ENCODE measurements around the gene ESYT1.
"Not testable (repeated sequence)": the region's sequence is repeated elsewhere in the genome, so short reads cannot be mapped to it uniquely, and the experiment has no call there.

ESYT1 gene

DNA sequence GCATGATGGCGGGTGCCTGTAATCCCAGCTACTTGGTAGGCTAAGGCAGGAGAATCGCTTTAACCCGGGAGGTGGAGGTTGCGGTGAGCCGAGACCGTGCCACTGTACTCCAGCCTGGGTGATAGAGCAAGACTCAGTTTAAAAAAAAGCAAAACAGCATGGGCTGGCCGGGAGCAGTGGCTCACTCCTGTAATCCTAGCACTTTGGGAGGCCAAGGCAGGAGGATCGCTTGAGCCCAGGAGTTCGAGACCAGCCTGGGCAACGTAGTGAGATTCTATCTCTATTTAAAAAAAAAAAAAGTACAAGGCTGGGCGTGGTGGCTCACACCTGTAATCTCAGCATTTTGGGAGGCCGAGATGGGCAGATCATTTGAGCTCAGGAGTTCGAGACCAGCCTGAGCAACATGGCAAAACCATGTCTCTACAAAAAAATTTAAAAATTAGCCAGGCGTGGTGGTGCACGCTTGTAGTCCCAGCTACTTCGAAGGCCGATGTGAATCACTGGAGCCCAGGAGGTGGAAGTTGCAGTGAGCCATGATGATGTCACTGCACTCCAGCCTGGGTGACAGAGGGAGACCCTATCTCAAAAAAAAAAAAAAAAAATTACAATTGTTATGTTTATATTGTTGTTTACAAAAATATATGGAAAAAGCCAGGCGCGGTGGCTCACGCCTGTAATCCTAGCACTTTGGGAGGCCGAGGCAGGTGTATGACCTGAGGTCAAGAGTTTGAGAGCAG, 28.6 kb downstream of the ESYT1 start:
- not testable (repeated sequence) for H2AFZ ChIP-seq (ENCODE audit: low read length, unreplicated experiment); H3K27me3 ChIP-seq (ENCODE audit: insufficient read depth, low read length)
- Histone ChIP-seq H3K4me1 (ENCODE audit: control insufficient read depth, insufficient read depth, low read length, unreplicated experiment) (peaks cover 30% of the 10 kb centered on the region), H3K79me2 (ENCODE audit: control insufficient read depth, insufficient read depth, low read length, unreplicated experiment) (peaks cover 35% of the 10 kb centered on the region), H3K4me3 (ENCODE audit: low read depth, low read length) (peak overlapping the region; percentile 74), H3K36me3 (ENCODE audit: insufficient read depth, low read length) (peaks cover 24% of the 10 kb centered on the region; the same call in 1 of the 2 replicates), H3K27ac (ENCODE audit: low read depth, low read length) (peak overlapping the region; percentile 49)

DNA sequence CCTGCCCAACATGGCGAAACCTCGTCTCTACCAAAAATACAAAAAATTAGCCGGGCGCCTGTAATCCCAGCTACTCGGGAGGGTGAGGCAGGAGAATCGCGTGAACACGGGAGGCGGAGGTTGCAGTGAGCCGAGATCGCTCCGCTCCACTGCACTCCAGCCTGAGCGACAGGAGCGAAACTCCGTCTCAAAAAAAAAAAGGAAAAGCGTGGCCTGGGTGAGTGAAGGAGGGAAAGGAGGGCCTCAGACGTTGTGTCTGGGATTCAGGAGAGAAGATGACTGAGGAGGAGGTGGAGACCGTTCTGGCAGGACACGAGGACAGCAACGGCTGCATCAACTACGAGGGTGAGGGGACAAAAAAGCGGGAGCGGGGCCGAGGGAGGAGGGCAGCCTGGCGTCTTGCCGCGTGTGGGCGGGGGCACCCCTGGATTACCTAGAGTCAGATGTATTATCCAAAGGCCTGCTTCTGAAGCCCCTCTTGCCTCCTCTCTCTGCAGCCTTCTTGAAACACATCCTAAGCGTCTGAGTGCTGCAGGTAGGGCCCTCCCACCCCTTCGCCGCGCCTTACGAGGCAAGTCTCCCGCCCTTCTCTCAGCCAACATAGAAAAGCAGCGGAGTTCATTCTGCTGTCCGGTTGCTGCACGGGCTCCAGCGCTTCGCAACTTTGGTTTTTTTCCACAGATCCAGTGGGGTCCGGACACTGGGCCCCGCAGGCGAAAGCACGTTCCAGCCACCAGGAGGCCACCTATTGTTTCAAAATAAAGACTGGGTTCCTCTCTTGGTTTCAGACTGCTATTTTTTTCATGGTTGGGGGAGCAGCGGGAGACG, 29.3 kb downstream of the ESYT1 start:
- H3K27ac ChIP-seq (ENCODE audit: low read depth, low read length) = peak overlapping the region; percentile 49
- peak overlapping the region; percentile 57 for H2AFZ ChIP-seq (ENCODE audit: low read length, unreplicated experiment)
- peaks cover 30% of the 10 kb centered on the region; the same call in 1 of the 2 replicates for H3K36me3 ChIP-seq (ENCODE audit: insufficient read depth, low read length)
- peaks cover 32% of the 10 kb centered on the region for H3K4me1 ChIP-seq (ENCODE audit: control insufficient read depth, insufficient read depth, low read length, unreplicated experiment)
- peaks cover 33% of the 10 kb centered on the region for H3K79me2 ChIP-seq (ENCODE audit: control insufficient read depth, insufficient read depth, low read length, unreplicated experiment)
- H3K27me3 ChIP-seq (ENCODE audit: insufficient read depth, low read length) = no peaks in the 10 kb centered on the region
- H3K4me3 ChIP-seq (ENCODE audit: low read depth, low read length) = peak overlapping the region; percentile 74

GRCh38 chr12:56158029-56158925, 30.2 kb downstream of the ESYT1 start, which contains the start of gene MYL6:
MYL6 (plus strand) TSS chr12:56158359; CDS start chr12:56158402, 43 bp downstream.
- H3K4me3 ChIP-seq (ENCODE audit: low read depth, low read length) = peak within 1 kb of the TSS; percentile 96
- peaks cover 35% of the 10 kb centered on the region; the same call in 1 of the 2 replicates for H3K36me3 ChIP-seq (ENCODE audit: insufficient read depth, low read length)
- peaks cover 33% of the 10 kb centered on the region for H3K79me2 ChIP-seq (ENCODE audit: control insufficient read depth, insufficient read depth, low read length, unreplicated experiment)
- H3K27ac ChIP-seq (ENCODE audit: low read depth, low read length) = peak within 1 kb of the TSS; percentile 84
- H3K4me1 ChIP-seq (ENCODE audit: control insufficient read depth, insufficient read depth, low read length, unreplicated experiment) = peaks cover 28% of the 10 kb centered on the region
- no peaks in the 10 kb centered on the region for H3K27me3 ChIP-seq (ENCODE audit: insufficient read depth, low read length)
- H2AFZ ChIP-seq (ENCODE audit: low read length, unreplicated experiment) = peak within 1 kb of the TSS; percentile 57

- Histone ChIP-seq H3K36me3 (ENCODE audit: insufficient read depth, low read length) (peaks cover 42% of the 10 kb centered on the region; the same call in 1 of the 2 replicates), H3K27ac (ENCODE audit: low read depth, low read length) (peak overlapping the region; percentile 84), H3K79me2 (ENCODE audit: control insufficient read depth, insufficient read depth, low read length, unreplicated experiment) (peaks cover 33% of the 10 kb centered on the region), H3K4me3 (ENCODE audit: low read depth, low read length) (peak overlapping the region; percentile 96), H3K27me3 (ENCODE audit: insufficient read depth, low read length) (no peaks in the 10 kb centered on the region), H2AFZ (ENCODE audit: low read length, unreplicated experiment) (no peak overlapping the region), H3K4me1 (ENCODE audit: control insufficient read depth, insufficient read depth, low read length, unreplicated experiment) (peaks cover 22% of the 10 kb centered on the region)
Measured at GRCh38 chr12:56158926-56159461, 30.9 kb downstream of the ESYT1 start.

DNA sequence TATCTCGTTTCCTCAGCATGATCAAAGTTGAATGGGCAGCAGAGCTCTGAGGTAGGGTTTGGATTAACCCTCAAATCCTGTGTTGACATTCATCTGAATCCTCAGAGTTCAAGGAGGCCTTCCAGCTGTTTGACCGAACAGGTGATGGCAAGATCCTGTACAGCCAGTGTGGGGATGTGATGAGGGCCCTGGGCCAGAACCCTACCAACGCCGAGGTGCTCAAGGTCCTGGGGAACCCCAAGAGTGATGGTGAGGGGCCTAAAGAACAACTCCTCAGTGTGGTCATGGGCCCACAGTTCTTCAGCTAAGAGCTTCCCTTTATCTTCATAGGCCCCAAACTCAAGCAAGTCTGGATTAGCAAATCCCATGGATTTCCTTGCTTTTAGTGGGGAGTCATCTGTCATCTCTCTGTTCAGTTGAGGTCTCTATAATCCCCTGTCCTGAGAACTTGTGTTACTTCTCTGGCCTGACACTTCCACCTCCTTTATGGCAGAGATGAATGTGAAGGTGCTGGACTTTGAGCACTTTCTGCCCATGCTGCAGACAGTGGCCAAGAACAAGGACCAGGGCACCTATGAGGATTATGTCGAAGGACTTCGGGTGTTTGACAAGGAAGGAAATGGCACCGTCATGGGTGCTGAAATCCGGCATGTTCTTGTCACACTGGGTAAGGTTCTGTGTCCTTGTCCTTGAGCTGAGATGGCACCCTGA, 31.6 kb downstream of the ESYT1 start:
- peaks cover 22% of the 10 kb centered on the region for H3K4me1 ChIP-seq (ENCODE audit: control insufficient read depth, insufficient read depth, low read length, unreplicated experiment)
- peak overlapping the region; percentile 84 for H3K27ac ChIP-seq (ENCODE audit: low read depth, low read length)
- H3K27me3 ChIP-seq (ENCODE audit: insufficient read depth, low read length) = no peaks in the 10 kb centered on the region
- no peak overlapping the region for H2AFZ ChIP-seq (ENCODE audit: low read length, unreplicated experiment)
- peak overlapping the region; percentile 96 for H3K4me3 ChIP-seq (ENCODE audit: low read depth, low read length)
- peaks cover 45% of the 10 kb centered on the region; the same call in 1 of the 2 replicates for H3K36me3 ChIP-seq (ENCODE audit: insufficient read depth, low read length)
- H3K79me2 ChIP-seq (ENCODE audit: control insufficient read depth, insufficient read depth, low read length, unreplicated experiment) = peaks cover 33% of the 10 kb centered on the region

DNA sequence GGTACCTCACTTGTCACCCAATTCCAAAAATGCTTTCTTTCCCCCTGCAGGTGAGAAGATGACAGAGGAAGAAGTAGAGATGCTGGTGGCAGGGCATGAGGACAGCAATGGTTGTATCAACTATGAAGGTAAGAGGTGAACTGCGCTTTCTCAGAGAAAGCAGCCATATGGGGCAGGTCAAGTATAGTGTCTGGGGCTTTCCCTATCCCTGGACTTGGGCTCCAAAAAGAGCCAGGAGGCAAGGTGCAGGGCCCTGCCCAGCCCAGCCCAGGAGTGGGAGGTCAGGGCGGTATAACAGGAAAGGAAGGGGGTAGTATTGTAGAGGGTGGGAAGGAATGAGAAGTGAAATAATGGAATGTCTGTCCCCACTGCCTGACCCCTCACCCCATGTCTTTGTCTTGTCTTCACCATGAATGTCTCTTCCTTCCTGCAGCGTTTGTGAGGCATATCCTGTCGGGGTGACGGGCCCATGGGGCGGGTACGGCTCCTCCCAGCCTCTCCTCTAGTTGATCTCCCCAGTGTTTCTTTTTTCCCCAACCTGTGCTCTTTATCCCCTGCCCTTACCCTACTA, 32.2 kb downstream of the ESYT1 start:
- Histone ChIP-seq H3K27ac (ENCODE audit: low read depth, low read length) (peak overlapping the region; percentile 84), H3K27me3 (ENCODE audit: insufficient read depth, low read length) (no peaks in the 10 kb centered on the region), H3K4me3 (ENCODE audit: low read depth, low read length) (peak overlapping the region; percentile 96), H2AFZ (ENCODE audit: low read length, unreplicated experiment) (no peak overlapping the region), H3K79me2 (ENCODE audit: control insufficient read depth, insufficient read depth, low read length, unreplicated experiment) (peaks cover 33% of the 10 kb centered on the region), H3K36me3 (ENCODE audit: insufficient read depth, low read length) (peaks cover 45% of the 10 kb centered on the region; the same call in 1 of the 2 replicates), H3K4me1 (ENCODE audit: control insufficient read depth, insufficient read depth, low read length, unreplicated experiment) (peaks cover 22% of the 10 kb centered on the region)

DNA sequence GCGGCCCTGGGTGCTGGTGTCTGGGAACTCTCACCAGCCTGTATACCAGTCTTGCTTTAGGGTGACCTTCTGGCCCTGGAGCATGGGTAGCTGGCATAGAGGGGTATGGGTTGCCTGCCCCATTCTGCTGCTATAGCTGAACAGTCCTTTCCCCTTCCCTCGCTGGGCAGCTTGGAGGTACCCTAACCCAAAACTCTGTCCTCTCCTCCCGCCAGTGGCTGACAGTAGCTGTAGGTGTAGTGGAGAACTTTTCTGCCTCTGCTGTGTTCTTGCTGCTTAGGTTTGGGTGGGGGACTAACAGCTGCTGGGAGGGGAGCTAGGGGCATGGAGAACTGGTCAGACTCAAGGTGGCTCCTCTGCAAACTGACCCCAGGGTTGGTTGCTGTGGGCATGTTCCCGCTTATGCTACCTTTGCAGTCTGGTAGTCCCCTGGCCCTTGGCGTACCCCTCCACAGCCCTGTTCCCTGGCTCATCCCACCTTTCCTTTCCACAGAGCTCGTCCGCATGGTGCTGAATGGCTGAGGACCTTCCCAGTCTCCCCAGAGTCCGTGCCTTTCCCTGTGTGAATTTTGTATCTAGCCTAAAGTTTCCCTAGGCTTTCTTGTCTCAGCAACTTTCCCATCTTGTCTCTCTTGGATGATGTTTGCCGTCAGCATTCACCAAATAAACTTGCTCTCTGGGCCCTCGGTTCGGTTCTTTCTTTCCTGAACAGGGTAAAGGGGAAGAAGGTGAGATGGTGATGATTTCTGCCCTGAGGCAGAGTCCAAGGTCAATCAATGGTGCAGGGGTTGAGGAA, 33.0 kb downstream of the ESYT1 start:
- peak overlapping the region; percentile 84 for H3K27ac ChIP-seq (ENCODE audit: low read depth, low read length)
- H3K4me3 ChIP-seq (ENCODE audit: low read depth, low read length) = peak overlapping the region; percentile 96
- peaks cover 45% of the 10 kb centered on the region; the same call in 1 of the 2 replicates for H3K36me3 ChIP-seq (ENCODE audit: insufficient read depth, low read length)
- H3K27me3 ChIP-seq (ENCODE audit: insufficient read depth, low read length) = no peaks in the 10 kb centered on the region
- H3K4me1 ChIP-seq (ENCODE audit: control insufficient read depth, insufficient read depth, low read length, unreplicated experiment) = peaks cover 22% of the 10 kb centered on the region
- no peak overlapping the region for H2AFZ ChIP-seq (ENCODE audit: low read length, unreplicated experiment)
- peaks cover 33% of the 10 kb centered on the region for H3K79me2 ChIP-seq (ENCODE audit: control insufficient read depth, insufficient read depth, low read length, unreplicated experiment)

DNA sequence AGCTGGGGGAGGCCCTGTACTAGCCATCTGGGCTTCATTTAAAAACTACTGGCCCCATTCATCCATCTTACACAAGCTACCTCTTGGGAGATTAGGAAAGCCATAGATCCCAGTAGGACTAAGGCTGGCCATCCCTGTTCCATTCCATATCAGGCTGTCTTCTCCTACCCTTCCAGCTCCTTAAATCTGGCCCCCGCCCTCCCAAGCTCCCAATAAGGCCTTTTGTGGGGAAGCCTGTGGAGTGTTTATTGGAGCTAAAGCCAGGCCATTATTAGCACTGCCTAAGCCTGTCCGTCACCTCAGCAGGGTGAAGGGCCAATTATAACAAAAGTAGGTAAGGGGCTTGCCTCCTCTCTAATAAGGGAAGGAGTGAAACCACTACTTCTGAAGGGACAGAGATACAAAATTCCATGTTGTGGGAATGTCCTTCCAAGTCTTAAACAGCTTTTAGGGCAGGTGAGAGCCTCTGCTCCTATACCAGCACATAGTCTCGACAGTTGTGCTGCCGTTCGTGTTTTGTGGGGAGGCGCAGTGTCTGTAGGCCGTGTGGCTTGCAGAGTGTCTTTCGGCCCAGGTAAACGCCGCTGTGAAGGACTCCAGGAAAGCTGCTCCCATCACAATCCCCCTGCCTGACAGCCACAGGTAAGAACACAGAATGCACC, 33.8 kb downstream of the ESYT1 start:
- Histone ChIP-seq H3K27ac (ENCODE audit: low read depth, low read length) (peak overlapping the region; percentile 84), H3K4me3 (ENCODE audit: low read depth, low read length) (peak overlapping the region; percentile 96; the same call in 1 of the 2 replicates)

More for the DNA sequence above, 33.8 kb downstream of the ESYT1 start:
- Histone ChIP-seq H3K79me2 (ENCODE audit: control insufficient read depth, insufficient read depth, low read length, unreplicated experiment) (peaks cover 33% of the 10 kb centered on the region), H3K27me3 (ENCODE audit: insufficient read depth, low read length) (no peaks in the 10 kb centered on the region), H2AFZ (ENCODE audit: low read length, unreplicated experiment) (no peak overlapping the region), H3K4me1 (ENCODE audit: control insufficient read depth, insufficient read depth, low read length, unreplicated experiment) (peaks cover 22% of the 10 kb centered on the region), H3K36me3 (ENCODE audit: insufficient read depth, low read length) (peaks cover 45% of the 10 kb centered on the region; the same call in 1 of the 2 replicates)

Data from ACC112 (cell line).